WTC11 (cell line): ENCODE measurements around the gene NDOR1. TPM values are rescaled to one million over a fixed set of nuclear protein-coding genes. Genes with fewer than 3 reads are reported as not detected.

ENCODE experiments used
- ATAC-seq: fragments of 200-7000 bp; cut with Tn5 transposase; 2 replicates; pipeline ENCODE4 v1.10.0; 2021; ENCODE audit warnings: mild to moderate bottlenecking, moderate library complexity
- CTCF ChIA-PET: fragments of 300-600 bp; sonication (Branson Sonifier 250); formaldehyde crosslinking; loops from one replicate; lab custom pipeline; 2021; ENCODE audit warnings: antibody characterized with exemption; lab: Charles Lee
- POLR2A ChIA-PET: fragments of 350-600 bp; sonication (Branson Sonifier 250); formaldehyde crosslinking; loops from one replicate; lab custom pipeline; 2021; ENCODE audit warnings: antibody characterized with exemption; lab: Charles Lee
- DNase-seq: peaks from one replicate; pipeline ENCODE4 v3.0.0; 2021; ENCODE audit warnings: low spot score
- H3K27ac Mint-ChIP-seq: 2 replicates; pipeline ENCODE4 v1.8.0; 2021; ENCODE audit warnings: mixed read lengths
- H3K27me3 Mint-ChIP-seq: 2 replicates; pipeline ENCODE4 v1.8.0; 2021; ENCODE audit warnings: low read depth, mild to moderate bottlenecking, moderate library complexity, mixed read lengths
- H3K36me3 Mint-ChIP-seq: 2 replicates; pipeline ENCODE4 v1.8.0; 2021; ENCODE audit warnings: mixed read lengths
- H3K4me1 Mint-ChIP-seq: 2 replicates; pipeline ENCODE4 v1.8.0; 2022; ENCODE audit warnings: mixed read lengths
- H3K4me3 Mint-ChIP-seq: 2 replicates; pipeline ENCODE4 v1.8.0; 2021; ENCODE audit warnings: mild to moderate bottlenecking, moderate library complexity, mixed read lengths
- H3K9me3 Mint-ChIP-seq: 2 replicates; pipeline ENCODE4 v1.8.0; 2021; ENCODE audit warnings: mixed read lengths
- ATF1 ChIP-seq: sonication (generic); formaldehyde crosslinking; IDR thresholded peaks from 2 replicates; pipeline ENCODE4 v1.8.1; 2023; ENCODE audit warnings: mild to moderate bottlenecking, moderate library complexity, missing genetic modification reagents
- CREB1 ChIP-seq: sonication (generic); formaldehyde crosslinking; IDR thresholded peaks from 2 replicates; pipeline ENCODE4 v1.8.0; 2023; ENCODE audit warnings: mild to moderate bottlenecking, missing genetic modification reagents
- GRHL2 ChIP-seq: fragments of 250-450 bp; sonication (Bioruptor Pico); IDR thresholded peaks from 2 replicates; pipeline ENCODE4 v1.8.0; 2022; ENCODE audit warnings: mild to moderate bottlenecking, moderate library complexity; ENCODE audit not compliant: insufficient replicate concordance, severe bottlenecking
- GTF2I ChIP-seq: fragments of 250-450 bp; sonication (Bioruptor Pico); conservative IDR thresholded peaks from 2 replicates; pipeline ENCODE4 v1.4.0; 2021; ENCODE audit warnings: mild to moderate bottlenecking
- KAT7 ChIP-seq: sonication (generic); formaldehyde crosslinking; IDR thresholded peaks from 2 replicates; pipeline ENCODE4 v1.8.1; 2023; ENCODE audit warnings: missing genetic modification reagents, mild to moderate bottlenecking, borderline replicate concordance
- MXD4 ChIP-seq: fragments of 250-450 bp; sonication (Bioruptor Pico); IDR thresholded peaks from 2 replicates; pipeline ENCODE4 v1.8.0; 2021; ENCODE audit warnings: mild to moderate bottlenecking, moderate library complexity, borderline replicate concordance
- NFE2L1 ChIP-seq: sonication (generic); formaldehyde crosslinking; IDR thresholded peaks from 2 replicates; pipeline ENCODE4 v1.8.1; 2023; ENCODE audit warnings: missing genetic modification reagents
- NFYB ChIP-seq: sonication (generic); formaldehyde crosslinking; conservative IDR thresholded peaks from 2 replicates; pipeline ENCODE4 v1.8.0; 2022; ENCODE audit warnings: low read depth, missing genetic modification reagents
- NR1H2 ChIP-seq: sonication (generic); formaldehyde crosslinking; IDR thresholded peaks from 2 replicates; pipeline ENCODE4 v1.9.0; 2021; ENCODE audit warnings: mild to moderate bottlenecking, moderate library complexity, missing genetic modification reagents
- NR3C1 ChIP-seq: sonication (generic); formaldehyde crosslinking; conservative IDR thresholded peaks from 2 replicates; pipeline ENCODE4 v1.8.1; 2023; ENCODE audit warnings: low read depth, mild to moderate bottlenecking, missing genetic modification reagents
- RORB ChIP-seq: fragments of 250-450 bp; sonication (Bioruptor Pico); IDR thresholded peaks from 2 replicates; pipeline ENCODE4 v1.9.0; 2021; ENCODE audit warnings: mild to moderate bottlenecking
- SMAD4 ChIP-seq: sonication (generic); formaldehyde crosslinking; IDR thresholded peaks from 2 replicates; pipeline ENCODE4 v1.8.0; 2022; ENCODE audit warnings: mild to moderate bottlenecking, missing genetic modification reagents
- SP1 ChIP-seq: sonication (generic); formaldehyde crosslinking; conservative IDR thresholded peaks from 2 replicates; pipeline ENCODE4 v1.8.1; 2022; ENCODE audit warnings: missing genetic modification reagents
- TCF7 ChIP-seq: sonication (generic); formaldehyde crosslinking; IDR thresholded peaks from 2 replicates; pipeline ENCODE4 v1.8.0; 2022; ENCODE audit warnings: mild to moderate bottlenecking, low read depth, missing genetic modification reagents, moderate library complexity
- TEAD4 ChIP-seq: sonication (generic); formaldehyde crosslinking; IDR thresholded peaks from 2 replicates; pipeline ENCODE4 v1.8.0; 2022; ENCODE audit warnings: mild to moderate bottlenecking, missing genetic modification reagents
- TP53 ChIP-seq: sonication (generic); formaldehyde crosslinking; IDR thresholded peaks from 2 replicates; pipeline ENCODE4 v1.8.1; 2023; ENCODE audit warnings: mild to moderate bottlenecking, missing genetic modification reagents
- ZNF396 ChIP-seq: fragments of 250-450 bp; sonication (Bioruptor Pico); IDR thresholded peaks from 2 replicates; pipeline ENCODE4 v1.8.0; 2021; ENCODE audit warnings: mild to moderate bottlenecking, moderate library complexity, borderline replicate concordance
- total RNA-seq: library from RNA; stranded (reverse); gene quantifications from 3 replicates; pipeline ENCODE4 v1.2.3, GENCODE V29; 2021
- TF ChIP-seq, protein P1 (sequence below): fragments of 200-600 bp; IDR thresholded peaks from 2 replicates; pipeline ENCODE4 v1.8.0; 2022; ENCODE audit warnings: antibody characterized with exemption
- TF ChIP-seq, protein P2 (sequence below): sonication (generic); formaldehyde crosslinking; IDR thresholded peaks from 2 replicates; pipeline ENCODE4 v1.8.1; 2023; ENCODE audit warnings: mild to moderate bottlenecking, missing genetic modification reagents, moderate library complexity
- TF ChIP-seq, protein P3 (sequence below): sonication (generic); formaldehyde crosslinking; IDR thresholded peaks from 2 replicates; pipeline ENCODE4 v1.8.1; 2023; ENCODE audit warnings: mild to moderate bottlenecking, missing genetic modification reagents
- TF ChIP-seq, protein P4 (sequence below): sonication (generic); formaldehyde crosslinking; IDR thresholded peaks from 2 replicates; pipeline ENCODE4 v1.8.1; 2022; ENCODE audit warnings: mild to moderate bottlenecking, missing genetic modification reagents, moderate library complexity, borderline replicate concordance
- TF ChIP-seq, protein P5 (sequence below): sonication (generic); formaldehyde crosslinking; IDR thresholded peaks from 2 replicates; pipeline ENCODE4 v1.8.1; 2022; ENCODE audit warnings: low read depth, missing genetic modification reagents, borderline replicate concordance

Gene NDOR1
- total RNA-seq, 1 experiment from 2014 or later: 49.0 TPM

DNA sequence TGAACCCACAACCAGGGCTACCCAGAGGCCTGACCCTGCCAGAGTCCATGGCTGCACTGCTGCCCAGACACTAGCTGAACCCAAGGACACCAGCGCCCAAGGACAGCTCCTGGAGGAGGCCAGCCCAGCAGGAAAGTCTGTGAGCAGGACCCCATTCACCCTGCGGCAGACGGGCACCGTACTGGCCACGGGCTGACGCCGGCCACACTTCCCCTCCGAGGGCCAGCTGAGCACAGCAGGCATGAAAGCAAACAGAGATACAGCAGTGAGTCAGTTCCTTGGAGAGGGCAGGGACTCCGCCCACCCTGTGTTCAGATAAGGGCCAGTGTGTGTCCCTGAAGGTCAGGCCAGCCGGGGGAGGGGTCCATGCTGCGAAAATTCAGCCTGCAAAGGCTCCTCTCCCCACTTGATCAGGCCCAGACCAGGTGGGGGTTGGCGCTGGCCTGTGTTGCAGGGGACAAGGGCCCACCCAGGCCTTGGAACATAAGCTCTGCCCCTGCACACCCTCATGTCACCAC lies 13.3 kb downstream of the NDOR1 start:
- Mint-ChIP-seq H3K27ac (0 out of 2 replicates have a peak overlapping the region, but pooled peaks have one; percentile 19), H3K4me1 (peaks cover 4% of the 10 kb centered on the region; the same call in 1 of the 2 replicates), H3K4me3 (no peak overlapping the region), H3K36me3 (0 out of 2 replicates have a peak, but pooled peaks cover 3% of the 10 kb centered on the region), H3K9me3 (no peaks in the 10 kb centered on the region), H3K27me3 (no peaks in the 10 kb centered on the region)
- ATAC-seq (no peak), DNase-seq (no peak)
- no peak for TF ChIP-seq RORB (CRISPR knock-in tag)
- TF ChIP-seq, protein P1, sequence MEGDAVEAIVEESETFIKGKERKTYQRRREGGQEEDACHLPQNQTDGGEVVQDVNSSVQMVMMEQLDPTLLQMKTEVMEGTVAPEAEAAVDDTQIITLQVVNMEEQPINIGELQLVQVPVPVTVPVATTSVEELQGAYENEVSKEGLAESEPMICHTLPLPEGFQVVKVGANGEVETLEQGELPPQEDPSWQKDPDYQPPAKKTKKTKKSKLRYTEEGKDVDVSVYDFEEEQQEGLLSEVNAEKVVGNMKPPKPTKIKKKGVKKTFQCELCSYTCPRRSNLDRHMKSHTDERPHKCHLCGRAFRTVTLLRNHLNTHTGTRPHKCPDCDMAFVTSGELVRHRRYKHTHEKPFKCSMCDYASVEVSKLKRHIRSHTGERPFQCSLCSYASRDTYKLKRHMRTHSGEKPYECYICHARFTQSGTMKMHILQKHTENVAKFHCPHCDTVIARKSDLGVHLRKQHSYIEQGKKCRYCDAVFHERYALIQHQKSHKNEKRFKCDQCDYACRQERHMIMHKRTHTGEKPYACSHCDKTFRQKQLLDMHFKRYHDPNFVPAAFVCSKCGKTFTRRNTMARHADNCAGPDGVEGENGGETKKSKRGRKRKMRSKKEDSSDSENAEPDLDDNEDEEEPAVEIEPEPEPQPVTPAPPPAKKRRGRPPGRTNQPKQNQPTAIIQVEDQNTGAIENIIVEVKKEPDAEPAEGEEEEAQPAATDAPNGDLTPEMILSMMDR: no peak
- TF ChIP-seq NFYB (CRISPR knock-in tag): no peak
- no peak for TF ChIP-seq NR3C1 (CRISPR knock-in tag)
- no peak for TF ChIP-seq TP53
- POLR2A ChIA-PET: no interaction called here
- CTCF ChIA-PET: interaction anchor here (0.7 to 1.0 kb wide), 3 partner anchors 8 to 184 kb away, joined by 3 to 5 read pairs (median 3); partner anchors contain the start of gene RNF224

DNA sequence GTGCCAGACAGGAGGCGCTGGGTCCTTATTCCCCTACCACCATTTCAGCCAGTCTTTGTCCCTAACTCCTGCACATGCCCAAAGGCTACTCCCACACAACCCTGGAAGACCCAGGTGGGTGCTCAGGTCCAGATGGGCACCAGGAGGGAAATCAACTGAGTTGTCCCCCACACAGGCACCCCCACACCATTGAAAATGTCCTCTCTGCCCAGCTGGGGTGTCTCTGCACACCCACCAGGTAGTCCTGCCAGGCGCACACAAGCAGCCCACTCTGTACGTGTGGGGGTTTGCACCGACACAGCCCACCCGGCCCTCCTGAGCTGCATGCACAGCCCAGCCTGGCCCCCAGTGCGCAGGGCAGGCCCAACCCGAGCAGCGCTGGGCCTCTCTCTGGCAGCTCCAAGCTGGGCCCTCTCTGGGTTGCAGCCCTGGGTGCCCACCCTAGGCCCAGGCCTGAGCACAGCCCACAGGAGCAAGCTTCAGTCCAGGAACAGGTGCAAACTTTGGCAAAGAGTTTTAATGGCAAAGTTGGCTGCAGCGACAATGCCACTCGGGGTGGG lies 14.3 kb downstream of the NDOR1 start:
- Mint-ChIP-seq H3K9me3 (no peaks in the 10 kb centered on the region), H3K4me3 (no peak overlapping the region), H3K27me3 (no peaks in the 10 kb centered on the region), H3K36me3 (0 out of 2 replicates have a peak, but pooled peaks cover 3% of the 10 kb centered on the region), H3K27ac (no peak overlapping the region), H3K4me1 (peaks cover 4% of the 10 kb centered on the region; the same call in 1 of the 2 replicates)
- ATAC-seq (no peak), DNase-seq (no peak)
- POLR2A ChIA-PET: interaction anchor here (0.7 kb wide), 1 partner anchor 45 kb away, joined by 3 read pairs; no protein-coding TSS in a partner anchor
- CTCF ChIA-PET: interaction anchor here (3.6 to 8.9 kb wide), 2 partner anchors 16 to 18 kb away, joined by 11 to 143 read pairs; partner anchors contain the start of gene TPRN
- TF ChIP-seq, protein P2, sequence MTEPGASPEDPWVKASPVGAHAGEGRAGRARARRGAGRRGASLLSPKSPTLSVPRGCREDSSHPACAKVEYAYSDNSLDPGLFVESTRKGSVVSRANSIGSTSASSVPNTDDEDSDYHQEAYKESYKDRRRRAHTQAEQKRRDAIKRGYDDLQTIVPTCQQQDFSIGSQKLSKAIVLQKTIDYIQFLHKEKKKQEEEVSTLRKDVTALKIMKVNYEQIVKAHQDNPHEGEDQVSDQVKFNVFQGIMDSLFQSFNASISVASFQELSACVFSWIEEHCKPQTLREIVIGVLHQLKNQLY (CRISPR knock-in tag): no peak
- TF ChIP-seq MXD4 (CRISPR knock-in tag) (no peak), CREB1 (CRISPR knock-in tag) (no peak), SMAD4 (CRISPR knock-in tag) (no peak), GRHL2 (no peak), KAT7 (CRISPR knock-in tag) (no peak), GTF2I (no peak)
- TF ChIP-seq, protein P3, sequence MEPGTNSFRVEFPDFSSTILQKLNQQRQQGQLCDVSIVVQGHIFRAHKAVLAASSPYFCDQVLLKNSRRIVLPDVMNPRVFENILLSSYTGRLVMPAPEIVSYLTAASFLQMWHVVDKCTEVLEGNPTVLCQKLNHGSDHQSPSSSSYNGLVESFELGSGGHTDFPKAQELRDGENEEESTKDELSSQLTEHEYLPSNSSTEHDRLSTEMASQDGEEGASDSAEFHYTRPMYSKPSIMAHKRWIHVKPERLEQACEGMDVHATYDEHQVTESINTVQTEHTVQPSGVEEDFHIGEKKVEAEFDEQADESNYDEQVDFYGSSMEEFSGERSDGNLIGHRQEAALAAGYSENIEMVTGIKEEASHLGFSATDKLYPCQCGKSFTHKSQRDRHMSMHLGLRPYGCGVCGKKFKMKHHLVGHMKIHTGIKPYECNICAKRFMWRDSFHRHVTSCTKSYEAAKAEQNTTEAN (CRISPR knock-in tag): no peak

DNA sequence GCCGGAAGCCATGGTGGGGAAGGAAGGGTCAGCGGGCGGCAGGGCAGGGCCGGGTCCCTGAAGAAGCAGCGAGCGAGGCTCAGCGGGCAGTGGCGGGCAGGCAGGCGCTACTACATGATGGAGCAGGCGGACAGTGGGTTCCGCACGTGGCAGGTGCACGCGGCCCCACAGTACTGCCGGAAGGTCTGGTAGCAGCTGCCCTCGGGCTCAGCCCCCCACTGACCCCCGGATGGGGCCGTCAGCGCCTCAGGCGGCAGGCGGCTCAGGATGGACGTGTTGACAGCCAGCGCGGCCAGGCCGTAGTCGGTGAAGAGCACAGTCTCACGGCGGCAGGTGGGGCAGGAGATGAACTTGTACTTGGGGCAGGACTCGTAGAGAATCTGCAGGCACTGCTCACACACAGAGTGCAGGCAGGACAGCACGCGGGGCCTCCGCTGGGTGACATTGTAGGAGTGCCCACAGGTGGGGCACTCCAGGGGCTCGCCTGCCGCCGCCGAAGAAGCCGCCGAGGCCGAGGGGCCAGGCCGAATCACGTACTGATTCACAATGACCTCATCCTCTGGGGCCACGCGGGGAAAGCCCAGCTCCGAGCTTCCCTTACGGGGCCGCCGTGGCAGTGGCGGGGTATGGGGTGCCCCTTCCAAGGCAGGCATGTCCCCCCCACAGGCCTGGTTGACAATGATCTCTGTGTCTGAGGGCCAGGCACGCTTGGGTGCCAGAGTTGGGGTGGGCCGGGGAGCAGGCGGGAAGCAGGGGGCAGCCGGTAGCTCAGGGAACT lies 15.0 kb downstream of the NDOR1 start:
- Mint-ChIP-seq H3K4me3 (peak overlapping the region; percentile 18; the same call in 1 of the 2 replicates), H3K36me3 (0 out of 2 replicates have a peak, but pooled peaks cover 1% of the 10 kb centered on the region), H3K9me3 (no peaks in the 10 kb centered on the region), H3K27me3 (no peaks in the 10 kb centered on the region), H3K4me1 (peaks cover 4% of the 10 kb centered on the region; the same call in 1 of the 2 replicates), H3K27ac (no peak overlapping the region)
- CTCF ChIA-PET: interaction anchor here (0.6 to 8.9 kb wide), 7 partner anchors 15 to 185 kb away, joined by 3 to 143 read pairs (median 11); partner anchors contain the start of genes SAPCD2 and TPRN
- no peak for ATAC-seq
- POLR2A ChIA-PET: interaction anchor here (0.7 kb wide), 1 partner anchor 46 kb away, joined by 3 read pairs; no protein-coding TSS in a partner anchor
- no peak for DNase-seq
- TF ChIP-seq TCF7 (no peak), TEAD4 (CRISPR knock-in tag) (no peak), MXD4 (CRISPR knock-in tag) (no peak), ATF1 (CRISPR knock-in tag) (no peak), SP1 (CRISPR knock-in tag) (no peak), NFE2L1 (CRISPR knock-in tag) (no peak), ZNF396 (no peak), NR1H2 (CRISPR knock-in tag) (no peak)
- TF ChIP-seq, protein P4, sequence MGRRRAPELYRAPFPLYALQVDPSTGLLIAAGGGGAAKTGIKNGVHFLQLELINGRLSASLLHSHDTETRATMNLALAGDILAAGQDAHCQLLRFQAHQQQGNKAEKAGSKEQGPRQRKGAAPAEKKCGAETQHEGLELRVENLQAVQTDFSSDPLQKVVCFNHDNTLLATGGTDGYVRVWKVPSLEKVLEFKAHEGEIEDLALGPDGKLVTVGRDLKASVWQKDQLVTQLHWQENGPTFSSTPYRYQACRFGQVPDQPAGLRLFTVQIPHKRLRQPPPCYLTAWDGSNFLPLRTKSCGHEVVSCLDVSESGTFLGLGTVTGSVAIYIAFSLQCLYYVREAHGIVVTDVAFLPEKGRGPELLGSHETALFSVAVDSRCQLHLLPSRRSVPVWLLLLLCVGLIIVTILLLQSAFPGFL (CRISPR knock-in tag): no peak
- TF ChIP-seq, protein P5, sequence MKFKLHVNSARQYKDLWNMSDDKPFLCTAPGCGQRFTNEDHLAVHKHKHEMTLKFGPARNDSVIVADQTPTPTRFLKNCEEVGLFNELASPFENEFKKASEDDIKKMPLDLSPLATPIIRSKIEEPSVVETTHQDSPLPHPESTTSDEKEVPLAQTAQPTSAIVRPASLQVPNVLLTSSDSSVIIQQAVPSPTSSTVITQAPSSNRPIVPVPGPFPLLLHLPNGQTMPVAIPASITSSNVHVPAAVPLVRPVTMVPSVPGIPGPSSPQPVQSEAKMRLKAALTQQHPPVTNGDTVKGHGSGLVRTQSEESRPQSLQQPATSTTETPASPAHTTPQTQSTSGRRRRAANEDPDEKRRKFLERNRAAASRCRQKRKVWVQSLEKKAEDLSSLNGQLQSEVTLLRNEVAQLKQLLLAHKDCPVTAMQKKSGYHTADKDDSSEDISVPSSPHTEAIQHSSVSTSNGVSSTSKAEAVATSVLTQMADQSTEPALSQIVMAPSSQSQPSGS (CRISPR knock-in tag): no peak
